ENCODE measurements around the gene SCYL1. TPM values are rescaled to one million over a fixed set of nuclear protein-coding genes. Genes with fewer than 3 reads are reported as not detected.

Gene SCYL1
- total RNA-seq, 4 donors from 2014 or later = 109 to 128 (median 112) TPM

GRCh38 chr11:65487467-65488272 lies 37.2 kb upstream of the SCYL1 start:
- Histone ChIP-seq H3K9me3 (no peaks in the 10 kb centered on the region), H3K27ac (peak overlapping the region; percentile 93 to 99 (median 94)), H3K36me3 (no peaks in the 10 kb centered on the region), H3K4me1 (peaks cover 20 to 76% (median 62%) of the 10 kb centered on the region in 4 donors), H3K4me3 (peak overlapping the region in 1 of 4 donors; percentile 22), H3K27me3 (no peaks in the 10 kb centered on the region)
- WGBS, 2 donors = 2 to 4% methylated on average over 17 of the region's 17 CpGs
- DNase-seq (ENCODE audit: low spot score in 2 of 2) = peak; percentile 99 to 100
- TF ChIP-seq POLR2A (IDR thresholded peaks at IDR 0.05) = peak in 1 of 2 donors; percentile 43
- peak; percentile 92 to 99 for TF ChIP-seq EP300 (IDR thresholded peaks at IDR 0.05)
- TF ChIP-seq CTCF (IDR thresholded peaks at IDR 0.05) = peak in 1 of 5 experiments; percentile 39

GRCh38 chr11:65488273-65489034 lies 36.4 kb upstream of the SCYL1 start:
- H3K27ac ChIP-seq = peak overlapping the region; percentile 93 to 99 (median 94)
- WGBS, 2 donors = 21% methylated on average over 10 of the region's 10 CpGs
- no peaks in the 10 kb centered on the region for H3K36me3 ChIP-seq
- peak in 1 of 2 donors; percentile 58 for DNase-seq (ENCODE audit: low spot score in 2 of 2)
- H3K27me3 ChIP-seq = no peaks in the 10 kb centered on the region
- H3K4me3 ChIP-seq = peak overlapping the region in 1 of 4 donors; percentile 22
- no peaks in the 10 kb centered on the region for H3K9me3 ChIP-seq
- peaks cover 20 to 84% (median 70%) of the 10 kb centered on the region in 4 donors for H3K4me1 ChIP-seq
- TF ChIP-seq EP300 (IDR thresholded peaks at IDR 0.05) (no peak), POLR2A (IDR thresholded peaks at IDR 0.05) (no peak), CTCF (IDR thresholded peaks at IDR 0.05) (no peak)

DNA sequence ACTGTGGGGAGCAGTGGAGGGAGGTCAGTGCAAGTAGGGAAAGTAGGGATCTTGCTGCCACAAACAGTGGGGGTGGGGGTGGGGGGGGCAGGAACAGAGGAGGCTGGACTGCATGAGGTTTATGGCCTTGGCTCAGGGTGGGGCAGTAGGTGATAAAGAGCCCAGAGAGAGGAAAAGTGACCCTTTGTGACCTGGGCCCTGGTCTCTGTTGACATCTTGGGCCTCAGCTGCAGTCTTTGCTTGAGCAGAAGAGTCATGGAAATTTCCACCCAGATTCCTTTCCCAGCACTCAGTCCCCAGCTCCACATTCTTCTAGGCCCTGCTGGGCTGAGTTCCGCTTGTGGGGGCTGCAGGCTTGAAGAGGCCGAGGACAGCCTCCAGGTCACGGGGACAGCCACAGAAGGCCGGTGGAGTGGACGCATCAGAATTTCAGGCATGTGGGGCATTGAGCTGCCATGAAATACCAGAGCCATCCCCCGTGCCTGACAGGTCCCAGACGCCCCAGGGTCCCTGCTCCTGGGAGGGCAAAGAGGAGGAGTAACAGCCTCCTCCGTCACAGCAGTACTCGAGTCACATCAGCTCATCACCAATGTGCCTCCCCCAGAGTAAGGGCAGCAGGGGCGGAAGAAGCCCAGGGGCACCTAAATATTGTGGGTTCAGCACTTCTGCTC lies 35.7 kb upstream of the SCYL1 start:
- 13 to 31% methylated on average over 10 of the region's 10 CpGs for WGBS, 2 donors
- H3K9me3 ChIP-seq = no peaks in the 10 kb centered on the region
- DNase-seq (ENCODE audit: low spot score in 2 of 2) = no peak
- no peaks in the 10 kb centered on the region for H3K36me3 ChIP-seq
- H3K4me1 ChIP-seq = peaks cover 20 to 91% (median 77%) of the 10 kb centered on the region in 4 donors
- no peak overlapping the region for H3K4me3 ChIP-seq
- H3K27ac ChIP-seq = peak overlapping the region; percentile 93 to 99 (median 94)
- peak; percentile 35 to 63 for TF ChIP-seq EP300 (IDR thresholded peaks at IDR 0.05)
- TF ChIP-seq CTCF (IDR thresholded peaks at IDR 0.05) = peak in 1 of 5 experiments; percentile 6
- no peak for TF ChIP-seq POLR2A (IDR thresholded peaks at IDR 0.05)
- no peaks in the 10 kb centered on the region for H3K27me3 ChIP-seq

GRCh38 chr11:65489706-65490320 lies 35.1 kb upstream of the SCYL1 start:
- no peaks in the 10 kb centered on the region for H3K27me3 ChIP-seq
- DNase-seq (ENCODE audit: low spot score in 2 of 2) = no peak
- no peaks in the 10 kb centered on the region for H3K36me3 ChIP-seq
- peak overlapping the region; percentile 93 to 99 (median 94) for H3K27ac ChIP-seq
- peaks cover 20 to 96% (median 83%) of the 10 kb centered on the region in 4 donors for H3K4me1 ChIP-seq
- no peak overlapping the region for H3K4me3 ChIP-seq
- 28 to 30% methylated on average over 8 of the region's 8 CpGs for WGBS, 2 donors
- TF ChIP-seq POLR2A (IDR thresholded peaks at IDR 0.05) = no peak
- TF ChIP-seq EP300 (IDR thresholded peaks at IDR 0.05) = no peak
- no peak for TF ChIP-seq CTCF (IDR thresholded peaks at IDR 0.05)
- H3K9me3 ChIP-seq = no peaks in the 10 kb centered on the region

Data from tibial nerve (tissue), 4 donors.